HepG2 (cell line): Measurements from ENCODE around the gene BMX. TPM values are rescaled to one million over a fixed set of nuclear protein-coding genes. Genes with fewer than 3 reads are reported as not detected.

Source experiments
- AGO1 ChIP-seq: fragments of 200-400 bp; formaldehyde crosslinking; IDR thresholded peaks from 2 replicates; pipeline ENCODE4 v1.6.1; 2017; ENCODE audit warnings: mild to moderate bottlenecking, low read depth, low read length, moderate library complexity; ENCODE audit not compliant: poor library complexity, severe bottlenecking
- CHD2 ChIP-seq: IDR thresholded peaks from 2 replicates; pipeline ENCODE4 v1.6.1; 2011; ENCODE audit warnings: low read depth, low read length, improper control_type of control experiment
- ELF3 ChIP-seq: IDR thresholded peaks from 2 replicates; pipeline ENCODE4 v1.6.1; 2016; ENCODE audit warnings: missing genetic modification reagents, missing compliant biosample characterization
- MYC ChIP-seq: sonication (generic); formaldehyde crosslinking; IDR thresholded peaks from 2 replicates; pipeline ENCODE4 v1.9.0; 2021; ENCODE audit warnings: missing genetic modification reagents, borderline replicate concordance
- PAF1 ChIP-seq: IDR thresholded peaks from 2 replicates; pipeline ENCODE4 v1.6.1; 2016; ENCODE audit warnings: missing genetic modification reagents, missing compliant biosample characterization
- TGIF2 ChIP-seq: IDR thresholded peaks from 2 replicates; pipeline ENCODE4 v1.6.1; 2016; ENCODE audit warnings: control low read depth, missing compliant biosample characterization
- TSC22D2 ChIP-seq: sonication (generic); formaldehyde crosslinking; IDR thresholded peaks from 2 replicates; pipeline ENCODE4 v1.5.1; 2020; ENCODE audit warnings: missing genetic modification reagents, mild to moderate bottlenecking, borderline replicate concordance
- ZKSCAN5 ChIP-seq: sonication (generic); formaldehyde crosslinking; IDR thresholded peaks from 2 replicates; pipeline ENCODE4 v1.5.1; 2020; ENCODE audit warnings: mild to moderate bottlenecking, missing genetic modification reagents
- ZNF354B ChIP-seq: sonication (generic); formaldehyde crosslinking; IDR thresholded peaks from 2 replicates; pipeline ENCODE4 v1.8.0; 2022; ENCODE audit warnings: mild to moderate bottlenecking, missing genetic modification reagents
- ZNF451 ChIP-seq: sonication (generic); formaldehyde crosslinking; IDR thresholded peaks from 2 replicates; pipeline ENCODE4 v1.5.0; 2020; ENCODE audit warnings: mild to moderate bottlenecking, missing genetic modification reagents
- polyA plus RNA-seq, 8 experiments: library from polyadenylated mRNA; depleted of rRNA in 3 of 8; stranded (reverse) in 7 of 8; unstranded in 1 of 8; fragments of >200 nt; fragmentation: Illumina TruSeq in 4 of 8; extraction: Trizol in 4 of 8; gene quantifications; 2 replicates each; pipeline versions ENCODE4 v1.2.1 to v1.2.3, GENCODE V29; 2011 to 2016; ENCODE audit warnings: low read depth in 4 of 8, missing spikeins in 1 of 8, mixed read lengths in 1 of 8; ENCODE audit not compliant: insufficient read depth in 1 of 8
- total RNA-seq, 5 experiments: library from RNA; depleted of rRNA; stranded (reverse); fragments of >200 nt; fragmentation: Illumina TruSeq; extraction: Trizol; gene quantifications; 2 replicates each; pipeline ENCODE4 v1.2.3, GENCODE V29; 2016; ENCODE audit warnings: low read depth in 1 of 5
- TF ChIP-seq, protein P1 (sequence below): IDR thresholded peaks from 2 replicates; pipeline ENCODE4 v1.4.0; 2020; ENCODE audit warnings: mild to moderate bottlenecking, missing genetic modification reagents
- TF ChIP-seq, protein P2 (sequence below): fragments of 450-650 bp; IDR thresholded peaks from 2 replicates; pipeline ENCODE4 v1.6.1; 2017
- TF ChIP-seq, protein P3 (sequence below): sonication (generic); formaldehyde crosslinking; IDR thresholded peaks from 2 replicates; pipeline ENCODE4 v1.9.0; 2022; ENCODE audit warnings: missing genetic modification reagents, mild to moderate bottlenecking, borderline replicate concordance

The BMX gene
- total and polyA plus RNA-seq, 2 of the 13 experiments (the other 11 are each of a cell fraction or from before 2014, with no cell fraction given): not detected

DNA sequence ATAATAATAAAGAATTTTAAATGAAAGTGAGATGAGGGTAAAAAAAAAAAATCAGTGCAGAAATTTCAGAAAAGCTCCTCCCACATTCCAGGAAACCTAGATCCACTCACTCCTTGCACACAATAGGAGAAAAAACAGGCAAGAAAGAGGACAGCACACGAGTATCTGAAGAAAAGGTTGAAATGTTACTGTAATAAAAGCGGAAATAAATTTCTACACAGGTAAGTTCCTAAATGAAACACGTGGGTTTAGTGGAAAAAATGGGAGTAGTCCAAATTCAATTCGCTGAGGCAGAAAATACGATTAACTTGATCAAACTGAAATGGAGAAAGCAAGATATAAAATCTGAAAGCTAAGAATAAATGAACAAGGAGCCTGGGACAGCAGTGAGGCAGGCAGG is 102.2 kb downstream of the BMX start (continued):
- TF ChIP-seq, protein P1, sequence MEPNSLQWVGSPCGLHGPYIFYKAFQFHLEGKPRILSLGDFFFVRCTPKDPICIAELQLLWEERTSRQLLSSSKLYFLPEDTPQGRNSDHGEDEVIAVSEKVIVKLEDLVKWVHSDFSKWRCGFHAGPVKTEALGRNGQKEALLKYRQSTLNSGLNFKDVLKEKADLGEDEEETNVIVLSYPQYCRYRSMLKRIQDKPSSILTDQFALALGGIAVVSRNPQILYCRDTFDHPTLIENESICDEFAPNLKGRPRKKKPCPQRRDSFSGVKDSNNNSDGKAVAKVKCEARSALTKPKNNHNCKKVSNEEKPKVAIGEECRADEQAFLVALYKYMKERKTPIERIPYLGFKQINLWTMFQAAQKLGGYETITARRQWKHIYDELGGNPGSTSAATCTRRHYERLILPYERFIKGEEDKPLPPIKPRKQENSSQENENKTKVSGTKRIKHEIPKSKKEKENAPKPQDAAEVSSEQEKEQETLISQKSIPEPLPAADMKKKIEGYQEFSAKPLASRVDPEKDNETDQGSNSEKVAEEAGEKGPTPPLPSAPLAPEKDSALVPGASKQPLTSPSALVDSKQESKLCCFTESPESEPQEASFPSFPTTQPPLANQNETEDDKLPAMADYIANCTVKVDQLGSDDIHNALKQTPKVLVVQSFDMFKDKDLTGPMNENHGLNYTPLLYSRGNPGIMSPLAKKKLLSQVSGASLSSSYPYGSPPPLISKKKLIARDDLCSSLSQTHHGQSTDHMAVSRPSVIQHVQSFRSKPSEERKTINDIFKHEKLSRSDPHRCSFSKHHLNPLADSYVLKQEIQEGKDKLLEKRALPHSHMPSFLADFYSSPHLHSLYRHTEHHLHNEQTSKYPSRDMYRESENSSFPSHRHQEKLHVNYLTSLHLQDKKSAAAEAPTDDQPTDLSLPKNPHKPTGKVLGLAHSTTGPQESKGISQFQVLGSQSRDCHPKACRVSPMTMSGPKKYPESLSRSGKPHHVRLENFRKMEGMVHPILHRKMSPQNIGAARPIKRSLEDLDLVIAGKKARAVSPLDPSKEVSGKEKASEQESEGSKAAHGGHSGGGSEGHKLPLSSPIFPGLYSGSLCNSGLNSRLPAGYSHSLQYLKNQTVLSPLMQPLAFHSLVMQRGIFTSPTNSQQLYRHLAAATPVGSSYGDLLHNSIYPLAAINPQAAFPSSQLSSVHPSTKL (CRISPR knock-in tag): no peak
- TF ChIP-seq PAF1 (CRISPR knock-in tag): no peak
- no peak for TF ChIP-seq CHD2
- TF ChIP-seq, protein P2, sequence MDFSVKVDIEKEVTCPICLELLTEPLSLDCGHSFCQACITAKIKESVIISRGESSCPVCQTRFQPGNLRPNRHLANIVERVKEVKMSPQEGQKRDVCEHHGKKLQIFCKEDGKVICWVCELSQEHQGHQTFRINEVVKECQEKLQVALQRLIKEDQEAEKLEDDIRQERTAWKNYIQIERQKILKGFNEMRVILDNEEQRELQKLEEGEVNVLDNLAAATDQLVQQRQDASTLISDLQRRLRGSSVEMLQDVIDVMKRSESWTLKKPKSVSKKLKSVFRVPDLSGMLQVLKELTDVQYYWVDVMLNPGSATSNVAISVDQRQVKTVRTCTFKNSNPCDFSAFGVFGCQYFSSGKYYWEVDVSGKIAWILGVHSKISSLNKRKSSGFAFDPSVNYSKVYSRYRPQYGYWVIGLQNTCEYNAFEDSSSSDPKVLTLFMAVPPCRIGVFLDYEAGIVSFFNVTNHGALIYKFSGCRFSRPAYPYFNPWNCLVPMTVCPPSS: no peak
- TF ChIP-seq TGIF2 (CRISPR knock-in tag): no peak
- TF ChIP-seq ELF3 (CRISPR knock-in tag): no peak
- no peak for TF ChIP-seq ZNF354B (CRISPR knock-in tag)
- TF ChIP-seq, protein P3, sequence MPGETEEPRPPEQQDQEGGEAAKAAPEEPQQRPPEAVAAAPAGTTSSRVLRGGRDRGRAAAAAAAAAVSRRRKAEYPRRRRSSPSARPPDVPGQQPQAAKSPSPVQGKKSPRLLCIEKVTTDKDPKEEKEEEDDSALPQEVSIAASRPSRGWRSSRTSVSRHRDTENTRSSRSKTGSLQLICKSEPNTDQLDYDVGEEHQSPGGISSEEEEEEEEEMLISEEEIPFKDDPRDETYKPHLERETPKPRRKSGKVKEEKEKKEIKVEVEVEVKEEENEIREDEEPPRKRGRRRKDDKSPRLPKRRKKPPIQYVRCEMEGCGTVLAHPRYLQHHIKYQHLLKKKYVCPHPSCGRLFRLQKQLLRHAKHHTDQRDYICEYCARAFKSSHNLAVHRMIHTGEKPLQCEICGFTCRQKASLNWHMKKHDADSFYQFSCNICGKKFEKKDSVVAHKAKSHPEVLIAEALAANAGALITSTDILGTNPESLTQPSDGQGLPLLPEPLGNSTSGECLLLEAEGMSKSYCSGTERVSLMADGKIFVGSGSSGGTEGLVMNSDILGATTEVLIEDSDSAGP: no peak
- no peak for TF ChIP-seq TSC22D2 (CRISPR knock-in tag)
- TF ChIP-seq MYC (CRISPR knock-in tag): no peak
- no peak for TF ChIP-seq AGO1
- TF ChIP-seq ZKSCAN5 (CRISPR knock-in tag): no peak
- no peak for TF ChIP-seq ZNF451 (CRISPR knock-in tag)
